Calu3 (cell line): ENCODE results near the gene ITPRID1. TPM values are rescaled to one million over a fixed set of nuclear protein-coding genes. Genes with fewer than 3 reads are reported as not detected.

ENCODE experiments used
- BruUV-seq: library from RNA; stranded (reverse); fragments of 400-500 nt; replicated peaks from 2 replicates; lab custom pipeline; 2021; lab: Mats Ljungman, UMichigan
- CTCF ChIA-PET: fragments of 300-600 bp; sonication (Branson Sonifier 250); formaldehyde crosslinking; loops from one replicate; lab custom pipeline; 2022; ENCODE audit warnings: antibody characterized with exemption; lab: Charles Lee
- DNase-seq: peaks from one replicate; pipeline ENCODE4 v3.0.0; 2022
- H3K27ac Mint-ChIP-seq: one replicate; pipeline ENCODE4 v1.8.0; 2022; ENCODE audit warnings: mixed read lengths; ENCODE audit not compliant: unreplicated experiment
- H3K27me3 Mint-ChIP-seq: one replicate; pipeline ENCODE4 v1.8.0; 2022; ENCODE audit warnings: mixed read lengths; ENCODE audit not compliant: unreplicated experiment
- H3K36me3 Mint-ChIP-seq: one replicate; pipeline ENCODE4 v1.8.0; 2022; ENCODE audit warnings: mild to moderate bottlenecking, moderate library complexity, mixed read lengths; ENCODE audit not compliant: insufficient read depth, unreplicated experiment
- H3K4me1 Mint-ChIP-seq: one replicate; pipeline ENCODE4 v1.8.0; 2022; ENCODE audit warnings: mild to moderate bottlenecking, low read depth, mixed read lengths; ENCODE audit not compliant: unreplicated experiment
- H3K4me3 Mint-ChIP-seq: one replicate; pipeline ENCODE4 v1.8.0; 2022; ENCODE audit warnings: mild to moderate bottlenecking, low read depth, moderate library complexity, mixed read lengths; ENCODE audit not compliant: unreplicated experiment
- H3K9me3 Mint-ChIP-seq: one replicate; pipeline ENCODE4 v1.8.0; 2022; ENCODE audit warnings: low read depth, mixed read lengths; ENCODE audit not compliant: unreplicated experiment
- CTCF ChIP-seq: fragments of 200-600 bp; IDR thresholded peaks from one replicate; pipeline ENCODE4 v1.8.0; 2022; ENCODE audit warnings: antibody characterized with exemption; ENCODE audit not compliant: unreplicated experiment
- intact Hi-C: fragments of 100-400 bp; cut with micrococcal nuclease; formaldehyde crosslinking; loops from one replicate; pipeline ENCODE4 v1.10.0; 2022; ENCODE audit not compliant: unreplicated experiment
- total RNA-seq: library from RNA; stranded (reverse); gene quantifications from 2 replicates; pipeline ENCODE4 v1.2.3, GENCODE V29; 2022

Gene ITPRID1
- total RNA-seq, 1 experiment from 2014 or later: 3.8 TPM

GRCh38 chr7:31640381-31640780 is 126.5 kb downstream of the ITPRID1 start:
- CTCF ChIA-PET: interaction anchor here (0.7 to 1.5 kb wide), 2 partner anchors 197 to 316 kb away, joined by 5 read pairs; no protein-coding TSS in a partner anchor
- H3K27ac Mint-ChIP-seq: no peak overlapping the region
- TF ChIP-seq CTCF: no peak
- no TSS peak for BruUV-seq
- H3K4me3 Mint-ChIP-seq: no peak overlapping the region
- H3K36me3 Mint-ChIP-seq: no peaks in the 10 kb centered on the region
- intact Hi-C loops: no loop called here
- no peaks in the 10 kb centered on the region for H3K9me3 Mint-ChIP-seq
- no peak for DNase-seq
- H3K27me3 Mint-ChIP-seq: no peaks in the 10 kb centered on the region
- H3K4me1 Mint-ChIP-seq: no peaks in the 10 kb centered on the region

DNA sequence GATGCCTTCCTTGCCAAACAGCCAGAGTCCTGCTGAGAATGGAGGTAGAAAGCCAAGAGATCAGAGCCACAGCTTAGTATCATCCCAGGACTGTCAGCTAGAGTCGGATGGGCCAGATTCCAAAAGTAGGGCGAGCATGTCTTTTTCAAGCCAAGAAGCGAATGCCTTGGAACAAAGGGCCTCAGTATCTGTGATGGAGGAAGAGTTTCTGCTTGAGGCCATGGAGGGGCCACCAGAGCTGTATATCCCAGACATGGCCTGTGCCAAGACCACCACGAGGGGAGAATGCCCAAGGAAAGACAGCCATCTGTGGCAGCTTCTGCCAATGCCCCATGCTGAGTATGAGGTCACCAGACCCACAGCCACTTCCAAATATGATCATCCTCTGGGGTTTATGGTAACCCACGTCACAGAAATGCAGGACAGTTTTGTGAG is 128.8 kb downstream of the ITPRID1 start:
- Mint-ChIP-seq H3K27me3 (no peaks in the 10 kb centered on the region), H3K36me3 (no peaks in the 10 kb centered on the region), H3K4me1 (no peaks in the 10 kb centered on the region), H3K9me3 (no peaks in the 10 kb centered on the region), H3K27ac (no peak overlapping the region), H3K4me3 (no peak overlapping the region)
- intact Hi-C loops: no loop called here
- CTCF ChIA-PET: no interaction called here
- no peak for DNase-seq
- TF ChIP-seq CTCF: no peak
- BruUV-seq: no TSS peak

GRCh38 chr7:31646942-31647341 is 133.1 kb downstream of the ITPRID1 start:
- H3K27ac Mint-ChIP-seq: no peak overlapping the region

GRCh38 chr7:31647511-31647910 is 133.6 kb downstream of the ITPRID1 start:
- H3K4me1 Mint-ChIP-seq: no peaks in the 10 kb centered on the region
- intact Hi-C loops: loop anchor here (5.0 kb wide), 1 partner anchor 505 kb away; no protein-coding TSS in a partner anchor
- CTCF ChIA-PET: interaction anchor here (0.6 to 0.9 kb wide), 3 partner anchors 16 to 776 kb away, joined by 3 to 4 read pairs (median 4); no protein-coding TSS in a partner anchor

More at GRCh38 chr7:31646942-31647341, 133.1 kb downstream of the ITPRID1 start:
- TF ChIP-seq CTCF: no peak
- DNase-seq: no peak
- no peak overlapping the region for H3K4me3 Mint-ChIP-seq
- CTCF ChIA-PET: interaction anchor here (0.6 to 0.9 kb wide), 3 partner anchors 17 to 777 kb away, joined by 3 to 4 read pairs (median 4); no protein-coding TSS in a partner anchor
- H3K9me3 Mint-ChIP-seq: no peaks in the 10 kb centered on the region
- H3K36me3 Mint-ChIP-seq: no peaks in the 10 kb centered on the region
- no peaks in the 10 kb centered on the region for H3K4me1 Mint-ChIP-seq
- intact Hi-C loops: loop anchor here (5.0 kb wide), 1 partner anchor 505 kb away; no protein-coding TSS in a partner anchor
- BruUV-seq: no TSS peak
- no peaks in the 10 kb centered on the region for H3K27me3 Mint-ChIP-seq

More at GRCh38 chr7:31647511-31647910, 133.6 kb downstream of the ITPRID1 start:
- no peak for DNase-seq
- Mint-ChIP-seq H3K4me3 (no peak overlapping the region), H3K9me3 (no peaks in the 10 kb centered on the region), H3K27me3 (no peaks in the 10 kb centered on the region), H3K27ac (no peak overlapping the region), H3K36me3 (no peaks in the 10 kb centered on the region)
- BruUV-seq: no TSS peak
- TF ChIP-seq CTCF: no peak
